Neural progenitor cell (in vitro differentiated cells): ENCODE measurements around the gene PTPRU. TPM values are rescaled to one million over a fixed set of nuclear protein-coding genes. Genes with fewer than 3 reads are reported as not detected.
A peak's percentile ranks its signal among the peaks of the same experiment; 100 is the strongest.

Experiments used
- DNase-seq: peaks from one replicate; pipeline ENCODE4 v3.0.0-alpha.2; 2016; ENCODE audit warnings: low spot score
- H2AFZ ChIP-seq: fragments of 200-600 bp; sonication (generic); replicated peaks from 2 replicates; pipeline ENCODE4 v1.6.1; 2016; ENCODE audit warnings: antibody characterized with exemption
- H3F3A ChIP-seq: fragments of 200-600 bp; sonication (generic); 2 replicates; pipeline ENCODE4 v1.6.1; 2016; ENCODE audit warnings: antibody characterized with exemption, low read depth
- H3K27ac ChIP-seq: fragments of 200-600 bp; sonication (generic); 2 replicates; pipeline ENCODE4 v1.5.1; 2016; ENCODE audit warnings: mild to moderate bottlenecking
- H3K27me3 ChIP-seq: fragments of 200-600 bp; sonication (generic); 2 replicates; pipeline ENCODE4 v1.6.1; 2016; ENCODE audit warnings: mild to moderate bottlenecking, moderate library complexity
- H3K36me3 ChIP-seq: fragments of 200-600 bp; sonication (generic); 2 replicates; pipeline ENCODE4 v1.5.1; 2016
- H3K4me1 ChIP-seq: fragments of 200-600 bp; sonication (generic); 2 replicates; pipeline ENCODE4 v1.6.1; 2016; ENCODE audit warnings: mixed run types
- H3K4me2 ChIP-seq: fragments of 200-600 bp; sonication (generic); 2 replicates; pipeline ENCODE4 v1.6.1; 2016
- H3K4me3 ChIP-seq: fragments of 200-600 bp; sonication (generic); 2 replicates; pipeline ENCODE4 v1.5.1; 2016
- H3K79me2 ChIP-seq: fragments of 200-600 bp; sonication (generic); 2 replicates; pipeline ENCODE4 v1.6.1; 2016; ENCODE audit warnings: low read depth
- H3K9ac ChIP-seq: fragments of 200-600 bp; sonication (generic); 2 replicates; pipeline ENCODE4 v1.6.1; 2016
- H3K9me3 ChIP-seq: fragments of 200-600 bp; sonication (generic); 2 replicates; pipeline ENCODE4 v1.5.1; 2016; ENCODE audit warnings: low read depth
- H4K20me1 ChIP-seq: fragments of 200-600 bp; sonication (generic); 2 replicates; pipeline ENCODE4 v1.6.1; 2016; ENCODE audit warnings: low read depth
- H3K27ac Mint-ChIP-seq: 3 replicates; pipeline ENCODE4 v1.8.0; 2021; ENCODE audit warnings: mixed read lengths
- H3K27me3 Mint-ChIP-seq: 2 replicates; pipeline ENCODE4 v1.8.0; 2022; ENCODE audit warnings: low read depth, mild to moderate bottlenecking, inconsistent platforms, moderate library complexity, mixed read lengths; ENCODE audit not compliant: insufficient read depth
- H3K36me3 Mint-ChIP-seq: 3 replicates; pipeline ENCODE4 v1.8.0; 2021; ENCODE audit warnings: mixed read lengths
- H3K4me1 Mint-ChIP-seq: 3 replicates; pipeline ENCODE4 v1.8.0; 2021; ENCODE audit warnings: mixed read lengths
- H3K4me3 Mint-ChIP-seq: 3 replicates; pipeline ENCODE4 v1.8.0; 2021; ENCODE audit warnings: mild to moderate bottlenecking, moderate library complexity, mixed read lengths
- H3K9me3 Mint-ChIP-seq: 3 replicates; pipeline ENCODE4 v1.8.0; 2020; ENCODE audit warnings: mixed read lengths
- EZH2 ChIP-seq: fragments of 200-600 bp; sonication (generic); IDR thresholded peaks from 2 replicates; pipeline ENCODE4 v1.6.1; 2017; ENCODE audit warnings: antibody characterized with exemption, mild to moderate bottlenecking, moderate library complexity
- EZH2phosphoT487 ChIP-seq: fragments of 200-600 bp; sonication (generic); IDR thresholded peaks from 2 replicates; pipeline ENCODE4 v1.6.1; 2017; ENCODE audit warnings: antibody characterized with exemption
- total RNA-seq: library from RNA; depleted of rRNA; stranded (reverse); fragments of >200 nt; gene quantifications from 2 replicates; pipeline ENCODE4 v1.2.3, GENCODE V29; 2015; ENCODE audit warnings: low replicate concordance
- TF ChIP-seq, protein P1 (sequence below): fragments of 200-600 bp; sonication (generic); IDR thresholded peaks from 2 replicates; pipeline ENCODE4 v1.5.1; 2017; ENCODE audit warnings: antibody characterized with exemption, mild to moderate bottlenecking

Gene PTPRU
- total RNA-seq, 1 donor from 2014 or later = 29.5 TPM

DNA sequence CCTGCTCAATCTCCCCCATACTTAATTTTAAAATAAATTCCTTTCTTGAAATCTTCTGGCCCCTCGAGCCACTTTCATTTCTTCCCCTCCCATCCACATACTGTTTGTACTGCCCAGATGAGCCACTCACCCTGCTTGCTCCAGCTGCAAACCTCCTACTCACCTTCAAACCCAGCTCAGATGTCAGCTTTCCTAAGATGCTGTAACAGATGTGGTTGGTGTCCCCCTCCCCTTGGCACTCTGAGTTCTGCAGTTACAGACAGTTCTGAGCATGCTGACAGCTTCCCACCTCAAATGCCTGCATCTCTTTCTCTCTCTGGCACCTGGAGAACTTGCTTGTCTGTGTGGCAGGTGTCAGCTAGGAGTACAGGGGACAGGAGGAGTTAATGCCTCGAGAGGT, 106.7 kb downstream of the PTPRU start:
- Mint-ChIP-seq H3K4me3 (no peak overlapping the region), H3K27me3 (peaks cover 24% of the 10 kb centered on the region), H3K36me3 (no peaks in the 10 kb centered on the region), H3K4me1 (peaks cover 20% of the 10 kb centered on the region), H3K9me3 (peaks cover 7% of the 10 kb centered on the region), H3K27ac (no peak overlapping the region)
- Histone ChIP-seq H3K9ac (no peak overlapping the region), H3K4me2 (no peak overlapping the region), H3K36me3 (no peaks in the 10 kb centered on the region), H3K27ac (no peak overlapping the region), H2AFZ (no peak overlapping the region), H4K20me1 (no peaks in the 10 kb centered on the region), H3K9me3 (no peaks in the 10 kb centered on the region), H3F3A (no peaks in the 10 kb centered on the region), H3K27me3 (no peaks in the 10 kb centered on the region), H3K4me1 (no peaks in the 10 kb centered on the region), H3K79me2 (no peaks in the 10 kb centered on the region), H3K4me3 (no peak overlapping the region)
- no peak for DNase-seq
- TF ChIP-seq EZH2 (no peak), EZH2phosphoT487 (no peak)
- TF ChIP-seq, protein P1, sequence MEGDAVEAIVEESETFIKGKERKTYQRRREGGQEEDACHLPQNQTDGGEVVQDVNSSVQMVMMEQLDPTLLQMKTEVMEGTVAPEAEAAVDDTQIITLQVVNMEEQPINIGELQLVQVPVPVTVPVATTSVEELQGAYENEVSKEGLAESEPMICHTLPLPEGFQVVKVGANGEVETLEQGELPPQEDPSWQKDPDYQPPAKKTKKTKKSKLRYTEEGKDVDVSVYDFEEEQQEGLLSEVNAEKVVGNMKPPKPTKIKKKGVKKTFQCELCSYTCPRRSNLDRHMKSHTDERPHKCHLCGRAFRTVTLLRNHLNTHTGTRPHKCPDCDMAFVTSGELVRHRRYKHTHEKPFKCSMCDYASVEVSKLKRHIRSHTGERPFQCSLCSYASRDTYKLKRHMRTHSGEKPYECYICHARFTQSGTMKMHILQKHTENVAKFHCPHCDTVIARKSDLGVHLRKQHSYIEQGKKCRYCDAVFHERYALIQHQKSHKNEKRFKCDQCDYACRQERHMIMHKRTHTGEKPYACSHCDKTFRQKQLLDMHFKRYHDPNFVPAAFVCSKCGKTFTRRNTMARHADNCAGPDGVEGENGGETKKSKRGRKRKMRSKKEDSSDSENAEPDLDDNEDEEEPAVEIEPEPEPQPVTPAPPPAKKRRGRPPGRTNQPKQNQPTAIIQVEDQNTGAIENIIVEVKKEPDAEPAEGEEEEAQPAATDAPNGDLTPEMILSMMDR = no peak

DNA sequence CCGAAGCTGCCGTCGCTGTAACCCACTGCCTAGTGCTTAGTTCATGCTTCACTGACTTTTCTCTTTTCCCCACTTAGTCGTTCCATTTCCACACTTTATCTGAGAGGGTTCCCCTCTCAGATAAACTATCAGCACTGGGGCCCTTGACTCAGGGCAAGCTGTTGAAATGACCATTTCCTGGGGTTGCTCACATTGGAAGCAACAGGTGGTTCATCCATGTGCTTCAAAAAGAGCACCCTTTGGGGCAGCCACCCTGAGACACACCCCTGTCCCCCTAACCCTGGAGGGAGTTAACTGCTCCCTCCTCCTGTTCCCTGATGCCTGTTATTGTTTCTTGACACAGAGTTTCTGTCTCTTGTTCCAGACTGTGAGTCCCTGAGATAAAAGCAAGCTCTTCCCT, 107.2 kb downstream of the PTPRU start:
- Histone ChIP-seq H3K27ac (no peak overlapping the region), H2AFZ (no peak overlapping the region), H3K27me3 (no peaks in the 10 kb centered on the region), H3K9ac (no peak overlapping the region), H3K79me2 (no peaks in the 10 kb centered on the region), H3K4me3 (no peak overlapping the region), H3K4me1 (no peaks in the 10 kb centered on the region), H3F3A (no peaks in the 10 kb centered on the region), H4K20me1 (no peaks in the 10 kb centered on the region), H3K4me2 (no peak overlapping the region), H3K36me3 (no peaks in the 10 kb centered on the region), H3K9me3 (no peaks in the 10 kb centered on the region)
- Mint-ChIP-seq H3K4me1 (peaks cover 19% of the 10 kb centered on the region), H3K27me3 (peaks cover 25% of the 10 kb centered on the region), H3K9me3 (peaks cover 7% of the 10 kb centered on the region), H3K36me3 (no peaks in the 10 kb centered on the region), H3K4me3 (no peak overlapping the region), H3K27ac (no peak overlapping the region)
- TF ChIP-seq EZH2 (no peak), EZH2phosphoT487 (no peak)
- TF ChIP-seq, protein P1 = no peak
- no peak for DNase-seq

DNA sequence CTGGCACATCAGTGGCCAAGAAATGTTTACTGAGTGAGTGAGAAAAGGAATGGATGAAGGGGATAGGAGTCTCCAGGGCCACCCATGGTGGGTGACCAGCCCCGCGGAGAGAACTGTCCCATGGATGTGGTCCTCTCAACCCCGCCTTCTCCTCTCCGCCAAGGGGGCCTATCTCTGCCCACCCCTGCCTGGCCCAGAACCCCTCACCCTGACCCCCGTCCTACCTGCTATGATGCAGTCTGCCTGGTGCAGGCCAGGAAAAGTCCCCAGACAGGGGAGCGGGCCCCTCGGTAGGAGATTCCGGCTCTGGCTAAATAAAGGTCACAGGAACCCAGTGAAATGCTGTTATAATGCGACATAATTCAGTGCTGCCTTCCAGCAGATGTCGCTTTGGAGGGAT, 107.6 kb downstream of the PTPRU start:
- H3K36me3 ChIP-seq = no peaks in the 10 kb centered on the region
- no peak overlapping the region for H3K4me3 ChIP-seq
- no peaks in the 10 kb centered on the region for H3K9me3 ChIP-seq
- no peak for DNase-seq
- TF ChIP-seq, protein P1 = no peak
- no peak for TF ChIP-seq EZH2phosphoT487
- no peak for TF ChIP-seq EZH2
- Mint-ChIP-seq H3K27ac (peak overlapping the region; percentile 50), H3K4me1 (peaks cover 15% of the 10 kb centered on the region), H3K36me3 (no peaks in the 10 kb centered on the region), H3K9me3 (peaks cover 7% of the 10 kb centered on the region), H3K27me3 (peaks cover 24% of the 10 kb centered on the region), H3K4me3 (no peak overlapping the region)
- no peaks in the 10 kb centered on the region for H4K20me1 ChIP-seq
- no peak overlapping the region for H3K4me2 ChIP-seq
- H3K9ac ChIP-seq = no peak overlapping the region
- H2AFZ ChIP-seq = no peak overlapping the region
- no peaks in the 10 kb centered on the region for H3K27me3 ChIP-seq
- H3K79me2 ChIP-seq = no peaks in the 10 kb centered on the region
- no peak overlapping the region for H3K27ac ChIP-seq
- H3K4me1 ChIP-seq = no peaks in the 10 kb centered on the region
- H3F3A ChIP-seq = no peaks in the 10 kb centered on the region
